Astrocyte (in vitro differentiated cells and primary cell): ENCODE data around the gene TNFAIP8L3. TPM values are rescaled to one million over a fixed set of nuclear protein-coding genes. Genes with fewer than 3 reads are reported as not detected.

Experiments
- DNase-seq: peaks from one replicate; pipeline ENCODE4 v3.0.0-alpha.2; 2010; ENCODE audit warnings: low read depth
- FAIRE-seq: peaks from 2 replicates; lab custom pipeline; 2011; peaks lifted over from hg19 to GRCh38; lab: Jason Lieb, UNC
- H2AFZ ChIP-seq: 2 replicates; pipeline ENCODE4 v1.6.0; 2012; ENCODE audit warnings: low read depth, low read length, inconsistent platforms
- H3K27ac ChIP-seq: 2 replicates; pipeline ENCODE4 v1.5.1; 2011; ENCODE audit warnings: low read depth, low read length, inconsistent platforms
- H3K27me3 ChIP-seq: 2 replicates; pipeline ENCODE4 v1.6.0; 2011; ENCODE audit warnings: low read length, inconsistent platforms; ENCODE audit not compliant: insufficient read depth
- H3K36me3 ChIP-seq: 2 replicates; pipeline ENCODE4 v1.5.1; 2011; ENCODE audit warnings: low read length, inconsistent platforms; ENCODE audit not compliant: insufficient read depth
- H3K4me1 ChIP-seq: 2 replicates; pipeline ENCODE4 v1.5.1; 2011; ENCODE audit warnings: low read length, inconsistent platforms; ENCODE audit not compliant: insufficient read depth
- H3K4me2 ChIP-seq: 2 replicates; pipeline ENCODE4 v1.6.0; 2012; ENCODE audit warnings: low read length, inconsistent platforms
- H3K4me3 ChIP-seq: 2 replicates; pipeline ENCODE4 v1.5.1; 2011; ENCODE audit warnings: low read depth, mild to moderate bottlenecking, low read length, inconsistent platforms; ENCODE audit not compliant: insufficient read depth
- H3K79me2 ChIP-seq: 2 replicates; pipeline ENCODE4 v1.6.0; 2012; ENCODE audit warnings: mild to moderate bottlenecking, low read length, inconsistent platforms; ENCODE audit not compliant: insufficient read depth
- H3K9ac ChIP-seq: 2 replicates; pipeline ENCODE4 v1.6.0; 2012; ENCODE audit warnings: mild to moderate bottlenecking, low read length, inconsistent platforms
- H3K9me3 ChIP-seq: 2 replicates; pipeline ENCODE4 v1.5.1; 2012; ENCODE audit warnings: low read depth, mild to moderate bottlenecking, low read length, inconsistent platforms; ENCODE audit not compliant: insufficient read depth
- H4K20me1 ChIP-seq: 2 replicates; pipeline ENCODE4 v1.6.0; 2012; ENCODE audit warnings: low read length, inconsistent platforms; ENCODE audit not compliant: insufficient read depth
- H3K27ac Mint-ChIP-seq: one replicate; pipeline ENCODE4 v1.8.0; 2021; ENCODE audit warnings: mild to moderate bottlenecking, mixed read lengths; ENCODE audit not compliant: unreplicated experiment
- H3K27me3 Mint-ChIP-seq: one replicate; pipeline ENCODE4 v1.8.0; 2021; ENCODE audit warnings: low read depth, mixed read lengths; ENCODE audit not compliant: unreplicated experiment
- H3K36me3 Mint-ChIP-seq: one replicate; pipeline ENCODE4 v1.8.0; 2021; ENCODE audit warnings: low read depth, mixed read lengths; ENCODE audit not compliant: unreplicated experiment
- H3K4me1 Mint-ChIP-seq: one replicate; pipeline ENCODE4 v1.8.0; 2021; ENCODE audit warnings: low read depth, mixed read lengths; ENCODE audit not compliant: unreplicated experiment
- H3K4me3 Mint-ChIP-seq: one replicate; pipeline ENCODE4 v1.8.0; 2021; ENCODE audit warnings: mild to moderate bottlenecking, moderate library complexity, mixed read lengths; ENCODE audit not compliant: unreplicated experiment
- H3K9me3 Mint-ChIP-seq: one replicate; pipeline ENCODE4 v1.8.0; 2021; ENCODE audit warnings: mild to moderate bottlenecking, mixed read lengths; ENCODE audit not compliant: unreplicated experiment
- EZH2 ChIP-seq: IDR thresholded peaks from 2 replicates; pipeline ENCODE4 v1.6.1; 2012; ENCODE audit warnings: mild to moderate bottlenecking, low read length, inconsistent platforms; ENCODE audit not compliant: insufficient read depth
- total RNA-seq: library from RNA; stranded (reverse); gene quantifications from 2 replicates; pipeline ENCODE4 v1.2.1, GENCODE V29; 2021
- TF ChIP-seq, protein P1 (sequence below): IDR thresholded peaks from 2 replicates; pipeline ENCODE4 v1.5.1; 2011; ENCODE audit warnings: low read depth, mild to moderate bottlenecking, inconsistent platforms, low read length, moderate library complexity; ENCODE audit not compliant: insufficient read depth

TNFAIP8L3 gene
- total RNA-seq, 1 donor from 2014 or later, result 1.1 TPM

GRCh38 chr15:51085764-51086163 lies 8.9 kb downstream of the TNFAIP8L3 start:
- Histone ChIP-seq H3K79me2 (no peaks in the 10 kb centered on the region), H3K36me3 (no peaks in the 10 kb centered on the region), H3K9ac (no peak overlapping the region), H3K4me1 (no peaks in the 10 kb centered on the region), H4K20me1 (no peaks in the 10 kb centered on the region), H3K4me2 (no peak overlapping the region), H2AFZ (no peak overlapping the region), H3K4me3 (no peak overlapping the region), H3K27me3 (peaks cover 17% of the 10 kb centered on the region), H3K9me3 (no peaks in the 10 kb centered on the region), H3K27ac (no peak overlapping the region)
- Mint-ChIP-seq H3K36me3 (peaks cover 3% of the 10 kb centered on the region), H3K9me3 (no peaks in the 10 kb centered on the region), H3K27me3 (peaks cover 24% of the 10 kb centered on the region), H3K4me1 (peaks cover 11% of the 10 kb centered on the region), H3K4me3 (no peak overlapping the region), H3K27ac (no peak overlapping the region)
- no peak for DNase-seq
- FAIRE-seq, result peak; percentile 23
- TF ChIP-seq EZH2, result no peak
- TF ChIP-seq, protein P1, sequence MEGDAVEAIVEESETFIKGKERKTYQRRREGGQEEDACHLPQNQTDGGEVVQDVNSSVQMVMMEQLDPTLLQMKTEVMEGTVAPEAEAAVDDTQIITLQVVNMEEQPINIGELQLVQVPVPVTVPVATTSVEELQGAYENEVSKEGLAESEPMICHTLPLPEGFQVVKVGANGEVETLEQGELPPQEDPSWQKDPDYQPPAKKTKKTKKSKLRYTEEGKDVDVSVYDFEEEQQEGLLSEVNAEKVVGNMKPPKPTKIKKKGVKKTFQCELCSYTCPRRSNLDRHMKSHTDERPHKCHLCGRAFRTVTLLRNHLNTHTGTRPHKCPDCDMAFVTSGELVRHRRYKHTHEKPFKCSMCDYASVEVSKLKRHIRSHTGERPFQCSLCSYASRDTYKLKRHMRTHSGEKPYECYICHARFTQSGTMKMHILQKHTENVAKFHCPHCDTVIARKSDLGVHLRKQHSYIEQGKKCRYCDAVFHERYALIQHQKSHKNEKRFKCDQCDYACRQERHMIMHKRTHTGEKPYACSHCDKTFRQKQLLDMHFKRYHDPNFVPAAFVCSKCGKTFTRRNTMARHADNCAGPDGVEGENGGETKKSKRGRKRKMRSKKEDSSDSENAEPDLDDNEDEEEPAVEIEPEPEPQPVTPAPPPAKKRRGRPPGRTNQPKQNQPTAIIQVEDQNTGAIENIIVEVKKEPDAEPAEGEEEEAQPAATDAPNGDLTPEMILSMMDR, result no peak

- no peak overlapping the region for H2AFZ ChIP-seq
- H3K9me3 ChIP-seq, result no peaks in the 10 kb centered on the region
- H3K4me3 ChIP-seq, result no peak overlapping the region
- no peaks in the 10 kb centered on the region for H3K36me3 ChIP-seq
- FAIRE-seq, result no peak
- no peak overlapping the region for H3K9ac ChIP-seq
- H4K20me1 ChIP-seq, result no peaks in the 10 kb centered on the region
- Mint-ChIP-seq H3K36me3 (peaks cover 3% of the 10 kb centered on the region), H3K4me3 (no peak overlapping the region), H3K9me3 (no peaks in the 10 kb centered on the region), H3K4me1 (peaks cover 20% of the 10 kb centered on the region), H3K27me3 (peaks cover 12% of the 10 kb centered on the region), H3K27ac (no peak overlapping the region)
- no peaks in the 10 kb centered on the region for H3K79me2 ChIP-seq
- DNase-seq, result no peak
- peaks cover 6% of the 10 kb centered on the region for H3K27me3 ChIP-seq
- H3K27ac ChIP-seq, result no peak overlapping the region
- TF ChIP-seq, protein P1, result no peak
- no peak for TF ChIP-seq EZH2
- no peaks in the 10 kb centered on the region for H3K4me1 ChIP-seq
- no peak overlapping the region for H3K4me2 ChIP-seq
Measured at GRCh38 chr15:51083641-51084166, 11.0 kb downstream of the TNFAIP8L3 start.

DNA sequence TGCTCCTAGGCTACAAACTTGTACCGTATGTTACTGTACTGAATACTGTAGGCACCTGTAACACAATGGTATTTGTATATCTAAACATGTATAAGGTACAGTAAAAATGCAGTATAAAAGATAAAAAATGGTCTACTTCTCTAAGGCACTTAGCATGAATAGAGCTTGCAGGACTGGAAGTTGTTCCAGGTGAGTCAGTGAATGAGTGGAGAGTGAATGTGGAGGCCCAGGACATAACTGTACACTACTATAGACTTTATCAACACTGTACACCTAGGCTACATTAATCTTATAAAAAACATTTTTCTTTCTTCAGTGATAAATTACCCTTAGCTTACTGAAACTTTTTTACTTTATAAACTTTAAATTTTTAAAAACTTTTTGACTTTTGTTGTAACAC lies 12.5 kb downstream of the TNFAIP8L3 start:
- no peaks in the 10 kb centered on the region for H3K79me2 ChIP-seq
- Mint-ChIP-seq H3K4me1 (peaks cover 18% of the 10 kb centered on the region), H3K4me3 (no peak overlapping the region), H3K36me3 (peaks cover 3% of the 10 kb centered on the region), H3K27ac (no peak overlapping the region), H3K27me3 (peaks cover 13% of the 10 kb centered on the region), H3K9me3 (no peaks in the 10 kb centered on the region)
- FAIRE-seq (no peak), DNase-seq (no peak)
- TF ChIP-seq EZH2, result no peak
- TF ChIP-seq, protein P1, result no peak
- H3K4me1 ChIP-seq, result peaks cover 3% of the 10 kb centered on the region
- H3K27me3 ChIP-seq, result no peaks in the 10 kb centered on the region
- no peak overlapping the region for H3K4me2 ChIP-seq
- H3K4me3 ChIP-seq, result no peak overlapping the region
- no peaks in the 10 kb centered on the region for H3K36me3 ChIP-seq
- H3K9ac ChIP-seq, result no peak overlapping the region
- no peaks in the 10 kb centered on the region for H3K9me3 ChIP-seq
- no peak overlapping the region for H3K27ac ChIP-seq
- no peaks in the 10 kb centered on the region for H4K20me1 ChIP-seq
- no peak overlapping the region for H2AFZ ChIP-seq
